Measurements from ENCODE around the gene MAMSTR.

DNA sequence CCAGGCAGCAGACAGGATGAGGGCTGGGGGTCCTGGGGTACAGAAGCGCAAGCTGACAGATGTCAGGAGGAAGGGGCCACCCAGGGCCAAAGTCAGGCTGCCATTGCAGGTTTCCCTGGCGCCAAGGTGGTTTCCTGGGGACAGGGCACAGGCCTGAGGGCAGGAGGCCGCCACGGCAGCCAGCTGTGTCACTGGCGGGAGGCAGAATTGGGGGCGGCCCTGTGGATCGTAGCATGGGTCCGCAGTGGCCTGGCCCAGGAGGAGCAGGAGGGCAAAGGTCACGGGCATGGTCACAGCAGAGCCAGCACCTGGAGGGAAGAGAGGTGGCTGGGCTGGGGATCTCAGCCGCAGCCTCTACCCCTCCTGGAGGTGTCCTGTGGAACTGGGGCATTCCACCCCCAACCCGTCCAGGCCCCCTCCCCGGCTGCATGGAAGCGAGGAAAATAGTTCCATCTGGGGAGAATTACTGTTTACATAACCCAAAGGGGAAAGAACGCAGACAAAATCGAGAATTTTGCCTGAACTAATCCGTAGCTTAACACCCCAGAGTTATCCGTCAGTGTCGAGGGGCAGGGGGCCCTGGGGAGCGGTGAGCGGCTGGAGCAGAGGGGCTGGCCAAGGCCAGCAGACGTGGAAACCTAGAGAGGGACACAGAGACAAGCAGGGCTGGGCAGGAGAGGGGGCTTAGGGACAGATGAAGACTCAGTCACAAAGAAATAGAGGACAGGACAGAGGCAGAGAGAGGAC is 48.7 kb downstream of the MAMSTR start:
- TF ChIP-seq, protein P1, sequence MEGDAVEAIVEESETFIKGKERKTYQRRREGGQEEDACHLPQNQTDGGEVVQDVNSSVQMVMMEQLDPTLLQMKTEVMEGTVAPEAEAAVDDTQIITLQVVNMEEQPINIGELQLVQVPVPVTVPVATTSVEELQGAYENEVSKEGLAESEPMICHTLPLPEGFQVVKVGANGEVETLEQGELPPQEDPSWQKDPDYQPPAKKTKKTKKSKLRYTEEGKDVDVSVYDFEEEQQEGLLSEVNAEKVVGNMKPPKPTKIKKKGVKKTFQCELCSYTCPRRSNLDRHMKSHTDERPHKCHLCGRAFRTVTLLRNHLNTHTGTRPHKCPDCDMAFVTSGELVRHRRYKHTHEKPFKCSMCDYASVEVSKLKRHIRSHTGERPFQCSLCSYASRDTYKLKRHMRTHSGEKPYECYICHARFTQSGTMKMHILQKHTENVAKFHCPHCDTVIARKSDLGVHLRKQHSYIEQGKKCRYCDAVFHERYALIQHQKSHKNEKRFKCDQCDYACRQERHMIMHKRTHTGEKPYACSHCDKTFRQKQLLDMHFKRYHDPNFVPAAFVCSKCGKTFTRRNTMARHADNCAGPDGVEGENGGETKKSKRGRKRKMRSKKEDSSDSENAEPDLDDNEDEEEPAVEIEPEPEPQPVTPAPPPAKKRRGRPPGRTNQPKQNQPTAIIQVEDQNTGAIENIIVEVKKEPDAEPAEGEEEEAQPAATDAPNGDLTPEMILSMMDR (conservative IDR thresholded peaks at IDR 0.05; ENCODE audit: low read length) = no peak
- no peak for TF ChIP-seq EZH2phosphoT487 (IDR thresholded peaks at IDR 0.05; ENCODE audit: borderline replicate concordance)
